Measurements from ENCODE around the gene CORO2A. TPM values are rescaled to one million over a fixed set of nuclear protein-coding genes. Genes with fewer than 3 reads are reported as not detected.
A peak's percentile ranks its signal among the peaks of the same experiment; 100 is the strongest.

Gene CORO2A
- total RNA-seq, 5 donors from 2014 or later (not counting 1 experiment from before 2014, with no cell fraction given): 9.1 to 12.4 (median 10.8) TPM

DNA sequence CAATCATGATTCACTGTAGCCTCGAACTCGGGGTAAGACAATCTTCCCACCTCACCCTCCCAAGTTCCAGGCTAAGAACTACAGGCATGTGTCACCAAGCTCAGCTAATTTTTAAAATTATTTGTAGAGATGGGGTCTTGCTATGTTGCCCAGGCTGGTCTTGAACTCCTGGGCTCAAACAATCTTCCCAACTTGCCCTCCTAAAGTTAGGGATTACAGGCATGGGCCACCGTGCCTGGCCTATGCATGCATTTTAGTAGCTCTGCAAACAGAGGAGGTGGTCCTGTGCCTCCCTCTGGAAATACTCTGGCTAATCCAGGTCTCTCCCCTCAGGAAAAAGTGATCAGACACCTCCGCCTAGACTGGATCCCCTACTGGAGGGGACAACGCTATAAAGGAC, 51.9 kb downstream of the CORO2A start:
- ATAC-seq (replicated peaks in 1 of 4): no peak
- WGBS (ENCODE audit: insufficient coverage): 100% methylated on average over 1 of the region's 5 CpGs
- H3K4me1 Mint-ChIP-seq: peaks cover 0 to 5% (median 0%) of the 10 kb centered on the region in 3 donors
- H3K27me3 Mint-ChIP-seq: no peaks in the 10 kb centered on the region
- DNase-seq: no peak
- Histone ChIP-seq H3K4me3 (ENCODE audit: control insufficient read depth in 1 of 2, extremely low read depth in 1 of 2, low read length in 1 of 2) (no peak overlapping the region), H3K4me1 (ENCODE audit: control insufficient read depth in 1 of 2, extremely low read depth in 1 of 2, insufficient read depth in 2 of 2, low read length in 2 of 2) (peaks cover 0 to 3% of the 10 kb centered on the region in 2 experiments), H3K27ac (ENCODE audit: low read length) (no peak overlapping the region), H3K36me3 (ENCODE audit: control insufficient read depth in 2 of 2, extremely low read depth in 1 of 2, insufficient read depth in 1 of 2, low read length in 1 of 2) (peaks cover 5 to 20% of the 10 kb centered on the region in 2 donors), H3K9me3 (no peaks in the 10 kb centered on the region), H3K27me3 (replicated peaks in 1 of 2; ENCODE audit: control insufficient read depth in 2 of 2, extremely low read depth in 1 of 2, insufficient read depth in 2 of 2, low read length in 1 of 2) (no peaks in the 10 kb centered on the region)
- peaks cover 13% of the 10 kb centered on the region for H3K36me3 Mint-ChIP-seq
- H3K27ac Mint-ChIP-seq: no peak overlapping the region
- ChIA-PET POLR2A (no interaction called here), CTCF (no interaction called here)
- no peaks in the 10 kb centered on the region for H3K9me3 Mint-ChIP-seq
- H3K4me3 Mint-ChIP-seq: no peak overlapping the region

DNA sequence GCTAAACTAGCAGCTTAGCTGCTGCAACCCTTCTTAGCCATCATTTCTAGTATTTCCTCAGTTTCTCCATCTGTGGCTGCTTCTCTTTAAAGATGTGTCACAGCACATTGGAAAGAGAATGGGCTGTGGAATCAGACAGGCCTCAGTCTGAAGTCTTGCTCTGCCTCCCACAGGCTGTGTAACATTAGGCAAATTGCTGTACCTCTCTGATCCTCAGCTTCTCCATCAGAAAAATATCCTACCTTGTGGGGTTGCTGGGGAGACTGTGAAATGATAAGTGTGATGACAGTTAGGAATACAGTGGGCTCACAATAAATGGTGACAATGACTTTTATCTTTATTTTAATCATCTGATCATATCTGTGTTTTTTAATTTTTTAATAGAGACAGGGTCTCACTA, 55.9 kb downstream of the CORO2A start:
- CTCF ChIA-PET: no interaction called here
- Histone ChIP-seq H3K36me3 (ENCODE audit: control insufficient read depth in 2 of 2, extremely low read depth in 1 of 2, insufficient read depth in 1 of 2, low read length in 1 of 2) (peaks cover 8 to 44% of the 10 kb centered on the region in 2 donors), H3K4me1 (ENCODE audit: control insufficient read depth in 1 of 2, extremely low read depth in 1 of 2, insufficient read depth in 2 of 2, low read length in 2 of 2) (no peaks in the 10 kb centered on the region), H3K27me3 (replicated peaks in 1 of 2; ENCODE audit: control insufficient read depth in 2 of 2, extremely low read depth in 1 of 2, insufficient read depth in 2 of 2, low read length in 1 of 2) (peaks cover 0 to 2% of the 10 kb centered on the region in 2 experiments), H3K9me3 (no peaks in the 10 kb centered on the region), H3K27ac (ENCODE audit: low read length) (no peak overlapping the region), H3K4me3 (ENCODE audit: control insufficient read depth in 1 of 2, extremely low read depth in 1 of 2, low read length in 1 of 2) (no peak overlapping the region)
- Mint-ChIP-seq H3K9me3 (no peaks in the 10 kb centered on the region), H3K4me3 (no peak overlapping the region), H3K27me3 (no peaks in the 10 kb centered on the region), H3K36me3 (peaks cover 15% of the 10 kb centered on the region), H3K27ac (no peak overlapping the region), H3K4me1 (peaks cover 0 to 5% (median 0%) of the 10 kb centered on the region in 3 donors)
- ATAC-seq (replicated peaks in 1 of 4) (no peak), DNase-seq (no peak)
- POLR2A ChIA-PET: no interaction called here

GRCh38 chr9:98135938-98136337, 56.5 kb downstream of the CORO2A start:
- Histone ChIP-seq H3K27ac (ENCODE audit: low read length) (no peak overlapping the region), H3K4me1 (ENCODE audit: control insufficient read depth in 1 of 2, extremely low read depth in 1 of 2, insufficient read depth in 2 of 2, low read length in 2 of 2) (no peaks in the 10 kb centered on the region), H3K27me3 (replicated peaks in 1 of 2; ENCODE audit: control insufficient read depth in 2 of 2, extremely low read depth in 1 of 2, insufficient read depth in 2 of 2, low read length in 1 of 2) (peaks cover 0 to 2% of the 10 kb centered on the region in 2 experiments), H3K36me3 (ENCODE audit: control insufficient read depth in 2 of 2, extremely low read depth in 1 of 2, insufficient read depth in 1 of 2, low read length in 1 of 2) (peaks cover 8 to 45% of the 10 kb centered on the region in 2 donors), H3K4me3 (ENCODE audit: control insufficient read depth in 1 of 2, extremely low read depth in 1 of 2, low read length in 1 of 2) (no peak overlapping the region), H3K9me3 (no peaks in the 10 kb centered on the region)
- ChIA-PET POLR2A (no interaction called here), CTCF (no interaction called here)
- H3K27ac Mint-ChIP-seq: no peak overlapping the region
- no peaks in the 10 kb centered on the region for H3K9me3 Mint-ChIP-seq
- 98% methylated on average over 3 of the region's 7 CpGs for WGBS (ENCODE audit: insufficient coverage)
- H3K36me3 Mint-ChIP-seq: peaks cover 19% of the 10 kb centered on the region
- DNase-seq (no peak), ATAC-seq (replicated peaks in 1 of 4) (no peak)
- peaks cover 0 to 5% (median 0%) of the 10 kb centered on the region in 3 donors for H3K4me1 Mint-ChIP-seq
- no peak overlapping the region for H3K4me3 Mint-ChIP-seq
- no peaks in the 10 kb centered on the region for H3K27me3 Mint-ChIP-seq

DNA sequence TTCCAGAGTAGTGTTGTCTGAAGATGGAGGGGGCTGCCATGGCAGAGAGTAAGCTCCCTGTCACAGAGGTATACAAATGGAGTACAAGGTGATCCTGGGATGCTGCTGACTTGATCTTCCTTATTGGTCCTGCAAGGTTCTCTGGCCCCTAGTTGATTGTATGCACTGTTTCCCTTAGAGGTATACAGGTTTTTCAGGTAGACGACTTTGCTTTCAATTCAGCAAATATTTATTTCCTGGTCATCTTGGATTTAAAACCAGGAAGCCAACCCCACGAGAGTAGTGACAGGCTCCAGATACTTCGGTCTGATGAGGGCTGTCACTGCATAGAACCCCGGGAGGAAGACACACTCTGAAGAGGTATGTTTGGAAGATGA, 56.9 kb downstream of the CORO2A start:
- peaks cover 0 to 5% (median 0%) of the 10 kb centered on the region in 3 donors for H3K4me1 Mint-ChIP-seq
- H3K27ac ChIP-seq (ENCODE audit: low read length): no peak overlapping the region
- H3K27me3 ChIP-seq (replicated peaks in 1 of 2; ENCODE audit: control insufficient read depth in 2 of 2, extremely low read depth in 1 of 2, insufficient read depth in 2 of 2, low read length in 1 of 2): peaks cover 0 to 2% of the 10 kb centered on the region in 2 experiments
- peaks cover 21% of the 10 kb centered on the region for H3K36me3 Mint-ChIP-seq
- peaks cover 8 to 48% of the 10 kb centered on the region in 2 donors for H3K36me3 ChIP-seq (ENCODE audit: control insufficient read depth in 2 of 2, extremely low read depth in 1 of 2, insufficient read depth in 1 of 2, low read length in 1 of 2)
- no peaks in the 10 kb centered on the region for H3K9me3 ChIP-seq
- H3K27me3 Mint-ChIP-seq: no peaks in the 10 kb centered on the region
- H3K27ac Mint-ChIP-seq: peak overlapping the region in 1 of 2 donors; percentile 19
- no peaks in the 10 kb centered on the region for H3K9me3 Mint-ChIP-seq
- ChIA-PET POLR2A (no interaction called here), CTCF (no interaction called here)
- H3K4me3 ChIP-seq (ENCODE audit: control insufficient read depth in 1 of 2, extremely low read depth in 1 of 2, low read length in 1 of 2): no peak overlapping the region
- H3K4me1 ChIP-seq (ENCODE audit: control insufficient read depth in 1 of 2, extremely low read depth in 1 of 2, insufficient read depth in 2 of 2, low read length in 2 of 2): no peaks in the 10 kb centered on the region
- no CpG with 5 or more reads among the region's 4 CpGs for WGBS (ENCODE audit: insufficient coverage)
- no peak overlapping the region for H3K4me3 Mint-ChIP-seq
- no peak for DNase-seq
- no peak for ATAC-seq (replicated peaks in 1 of 4)

DNA sequence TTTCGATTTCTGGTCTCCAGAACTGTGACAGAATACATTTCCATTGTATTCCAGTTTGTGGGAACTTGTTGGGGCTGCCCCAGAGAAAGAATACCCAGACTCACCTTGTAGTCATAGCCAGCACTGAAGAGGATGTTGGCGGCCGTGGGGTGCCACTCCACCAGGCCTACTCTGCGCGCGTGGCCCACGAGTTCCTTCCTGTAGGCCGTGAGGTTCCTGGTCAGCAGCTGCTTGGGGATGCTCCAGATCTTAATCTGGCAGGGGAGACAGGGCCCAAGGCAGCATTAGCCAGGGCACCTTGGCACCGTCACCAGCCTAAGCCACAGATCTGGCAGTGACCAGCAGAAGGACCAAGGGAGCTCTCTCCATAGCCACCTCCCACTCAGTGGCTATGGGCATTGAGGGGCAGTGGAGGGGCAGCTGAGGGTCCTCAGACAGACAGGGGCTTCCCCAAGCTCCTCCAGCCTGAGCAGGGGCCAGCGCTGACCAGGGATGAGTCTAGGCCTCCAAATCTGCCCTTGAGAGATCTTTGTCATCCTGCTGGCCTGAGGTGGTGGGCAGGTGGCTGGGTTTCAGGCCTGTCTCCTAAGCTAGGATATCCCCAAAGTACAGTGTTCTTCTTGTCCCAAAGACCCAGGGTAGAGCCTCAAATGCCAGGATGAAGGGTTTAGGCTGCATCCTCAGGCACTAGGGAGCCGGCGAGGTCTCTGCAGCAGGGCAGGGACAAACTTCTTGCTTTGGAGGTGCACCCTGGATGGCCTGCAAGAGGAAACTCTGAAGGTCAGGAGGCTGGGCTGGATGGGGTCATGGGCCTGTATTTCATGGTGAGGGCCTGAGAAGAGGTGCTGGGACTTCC, 57.5 kb downstream of the CORO2A start:
- Mint-ChIP-seq H3K27ac (no peak overlapping the region), H3K4me1 (peaks cover 0 to 5% (median 0%) of the 10 kb centered on the region in 3 donors), H3K9me3 (no peaks in the 10 kb centered on the region), H3K4me3 (no peak overlapping the region), H3K27me3 (no peaks in the 10 kb centered on the region), H3K36me3 (peaks cover 24% of the 10 kb centered on the region)
- no peak overlapping the region for H3K27ac ChIP-seq (ENCODE audit: low read length)
- no peaks in the 10 kb centered on the region for H3K9me3 ChIP-seq
- 92% methylated on average over 10 of the region's 12 CpGs for WGBS (ENCODE audit: insufficient coverage)
- DNase-seq: no peak
- ATAC-seq (replicated peaks in 1 of 4): no peak
- peaks cover 8 to 52% of the 10 kb centered on the region in 2 donors for H3K36me3 ChIP-seq (ENCODE audit: control insufficient read depth in 2 of 2, extremely low read depth in 1 of 2, insufficient read depth in 1 of 2, low read length in 1 of 2)
- no peak overlapping the region for H3K4me3 ChIP-seq (ENCODE audit: control insufficient read depth in 1 of 2, extremely low read depth in 1 of 2, low read length in 1 of 2)
- no peaks in the 10 kb centered on the region for H3K4me1 ChIP-seq (ENCODE audit: control insufficient read depth in 1 of 2, extremely low read depth in 1 of 2, insufficient read depth in 2 of 2, low read length in 2 of 2)
- peaks cover 0 to 2% of the 10 kb centered on the region in 2 experiments for H3K27me3 ChIP-seq (replicated peaks in 1 of 2; ENCODE audit: control insufficient read depth in 2 of 2, extremely low read depth in 1 of 2, insufficient read depth in 2 of 2, low read length in 1 of 2)
- CTCF ChIA-PET: no interaction called here
- POLR2A ChIA-PET: no interaction called here

GRCh38 chr9:98132806-98133631, 59.4 kb downstream of the CORO2A start:
- WGBS (ENCODE audit: insufficient coverage): 88% methylated on average over 10 of the region's 14 CpGs
- peaks cover 31% of the 10 kb centered on the region for H3K36me3 Mint-ChIP-seq
- ChIA-PET POLR2A (no interaction called here), CTCF (interaction anchor here in 1 of 2 donors (0.6 kb wide), 1 partner anchor 11 kb away, joined by 4 read pairs; no protein-coding TSS in a partner anchor)
- no peak overlapping the region for H3K27ac Mint-ChIP-seq
- peaks cover 0 to 2% of the 10 kb centered on the region in 2 experiments for H3K27me3 ChIP-seq (replicated peaks in 1 of 2; ENCODE audit: control insufficient read depth in 2 of 2, extremely low read depth in 1 of 2, insufficient read depth in 2 of 2, low read length in 1 of 2)
- H3K4me3 ChIP-seq (ENCODE audit: control insufficient read depth in 1 of 2, extremely low read depth in 1 of 2, low read length in 1 of 2): no peak overlapping the region
- no peak for ATAC-seq (replicated peaks in 1 of 4)
- H3K4me1 Mint-ChIP-seq: peaks cover 0 to 12% (median 0%) of the 10 kb centered on the region in 3 donors
- no peaks in the 10 kb centered on the region for H3K9me3 Mint-ChIP-seq
- H3K4me3 Mint-ChIP-seq: no peak overlapping the region
- peaks cover 8 to 62% of the 10 kb centered on the region in 2 donors for H3K36me3 ChIP-seq (ENCODE audit: control insufficient read depth in 2 of 2, extremely low read depth in 1 of 2, insufficient read depth in 1 of 2, low read length in 1 of 2)
- H3K27ac ChIP-seq (ENCODE audit: low read length): no peak overlapping the region
- H3K9me3 ChIP-seq: no peaks in the 10 kb centered on the region
- no peaks in the 10 kb centered on the region for H3K27me3 Mint-ChIP-seq
- DNase-seq: no peak
- peaks cover 0 to 5% of the 10 kb centered on the region in 2 experiments for H3K4me1 ChIP-seq (ENCODE audit: control insufficient read depth in 1 of 2, extremely low read depth in 1 of 2, insufficient read depth in 2 of 2, low read length in 2 of 2)
